NCI-H2196 treated with DMSO at 0.1 percent for 48 hours (cell line): ENCODE measurements around the gene IRAG1.

Experiments used
- DNase-seq: peaks from one replicate; lab custom pipeline; 2025; ENCODE audit not compliant: unreplicated experiment; lab: John Stamatoyannopoulos, UW

The IRAG1 gene

GRCh38 chr11:10666556-10667520 is 26.7 kb downstream of the IRAG1 start:
- no peak for DNase-seq

- no peak for DNase-seq
Observed at GRCh38 chr11:10664496-10664895, 29.1 kb downstream of the IRAG1 start.

- DNase-seq, result no peak
Observed at GRCh38 chr11:10663990-10664389, 29.6 kb downstream of the IRAG1 start.

- DNase-seq, result no peak
Observed at GRCh38 chr11:10663365-10663764, 30.2 kb downstream of the IRAG1 start.

GRCh38 chr11:10660323-10660722 is 33.2 kb downstream of the IRAG1 start:
- no peak for DNase-seq

GRCh38 chr11:10659339-10660216 is 34.0 kb downstream of the IRAG1 start:
- DNase-seq, result no peak

GRCh38 chr11:10658621-10659338 is 34.8 kb downstream of the IRAG1 start:
- no peak for DNase-seq

GRCh38 chr11:10657308-10658271 is 36.0 kb downstream of the IRAG1 start:
- no peak for DNase-seq

- DNase-seq, result no peak
Observed at GRCh38 chr11:10655943-10656576, 37.5 kb downstream of the IRAG1 start.

- DNase-seq, result no peak
Observed at GRCh38 chr11:10655227-10655626, 38.3 kb downstream of the IRAG1 start.

GRCh38 chr11:10654811-10655150 is 38.8 kb downstream of the IRAG1 start:
- DNase-seq, result no peak

GRCh38 chr11:10653946-10654810 is 39.4 kb downstream of the IRAG1 start:
- DNase-seq, result no peak

- DNase-seq, result no peak
Observed at GRCh38 chr11:10653261-10653660, 40.3 kb downstream of the IRAG1 start.

GRCh38 chr11:10651656-10652361 is 41.7 kb downstream of the IRAG1 start:
- DNase-seq, result no peak

GRCh38 chr11:10650630-10651029 is 42.9 kb downstream of the IRAG1 start:
- DNase-seq, result no peak

- DNase-seq, result no peak
Observed at GRCh38 chr11:10650166-10650565, 43.4 kb downstream of the IRAG1 start.

- DNase-seq, result no peak
Observed at GRCh38 chr11:10648871-10649270, 44.7 kb downstream of the IRAG1 start.
